GM18951 (cell line): Measurements from ENCODE around the gene PGAP6.

Experiments
- POLR2A ChIP-seq: IDR thresholded peaks from 4 replicates; pipeline ENCODE4 v1.6.1; 2011; ENCODE audit warnings: mild to moderate bottlenecking; ENCODE audit not compliant: insufficient read length, insufficient read depth; ENCODE audit errors: extremely low read depth
- in situ Hi-C: fragments of 300-500 bp; cut with MboI; formaldehyde crosslinking; loops from one replicate; pipeline ENCODE4 v1.12.0; 2022; ENCODE audit warnings: low sequenced_read_pairs, mixed read lengths, inconsistent platforms; ENCODE audit not compliant: unreplicated experiment

The PGAP6 gene

DNA sequence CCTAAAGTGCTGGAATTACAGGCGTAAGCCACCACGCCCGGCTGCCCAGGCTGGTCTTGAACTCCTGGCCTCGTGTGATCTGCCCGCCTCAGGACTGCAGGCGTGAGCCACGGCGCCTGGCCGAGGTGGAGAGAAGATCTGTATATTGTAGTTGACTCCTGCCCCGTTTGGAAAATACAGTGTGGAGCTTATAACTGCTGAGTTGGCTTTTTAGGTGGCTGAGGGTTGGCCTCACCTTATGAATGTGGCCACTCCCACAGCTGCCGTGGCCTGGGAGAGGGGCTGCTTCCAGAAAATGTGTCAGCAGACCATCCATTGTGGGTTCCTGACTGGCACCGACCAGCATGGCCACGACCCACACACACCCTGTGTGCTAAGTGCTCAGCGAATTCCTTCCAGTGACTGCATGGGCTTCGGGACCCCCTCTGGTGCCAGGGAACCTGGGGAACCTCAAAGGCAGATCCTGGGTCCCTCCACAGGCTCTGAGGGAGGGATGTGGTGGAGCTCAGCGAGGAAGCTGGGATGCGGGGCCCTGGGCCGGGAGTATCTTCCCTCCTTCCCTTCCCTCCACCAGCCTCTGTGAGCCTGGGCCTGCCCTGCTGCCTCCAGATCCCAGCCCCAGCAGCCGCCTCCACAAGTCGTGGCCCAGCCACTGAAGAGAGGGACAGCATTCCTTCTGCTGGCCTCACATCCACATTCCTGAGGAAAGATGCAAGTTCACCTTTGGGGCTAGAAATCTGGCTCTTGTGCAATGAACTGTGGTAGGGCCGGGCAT lies 32.8 kb upstream of the PGAP6 start:
- TF ChIP-seq POLR2A, result no peak
- in situ Hi-C loops, result no loop called here

DNA sequence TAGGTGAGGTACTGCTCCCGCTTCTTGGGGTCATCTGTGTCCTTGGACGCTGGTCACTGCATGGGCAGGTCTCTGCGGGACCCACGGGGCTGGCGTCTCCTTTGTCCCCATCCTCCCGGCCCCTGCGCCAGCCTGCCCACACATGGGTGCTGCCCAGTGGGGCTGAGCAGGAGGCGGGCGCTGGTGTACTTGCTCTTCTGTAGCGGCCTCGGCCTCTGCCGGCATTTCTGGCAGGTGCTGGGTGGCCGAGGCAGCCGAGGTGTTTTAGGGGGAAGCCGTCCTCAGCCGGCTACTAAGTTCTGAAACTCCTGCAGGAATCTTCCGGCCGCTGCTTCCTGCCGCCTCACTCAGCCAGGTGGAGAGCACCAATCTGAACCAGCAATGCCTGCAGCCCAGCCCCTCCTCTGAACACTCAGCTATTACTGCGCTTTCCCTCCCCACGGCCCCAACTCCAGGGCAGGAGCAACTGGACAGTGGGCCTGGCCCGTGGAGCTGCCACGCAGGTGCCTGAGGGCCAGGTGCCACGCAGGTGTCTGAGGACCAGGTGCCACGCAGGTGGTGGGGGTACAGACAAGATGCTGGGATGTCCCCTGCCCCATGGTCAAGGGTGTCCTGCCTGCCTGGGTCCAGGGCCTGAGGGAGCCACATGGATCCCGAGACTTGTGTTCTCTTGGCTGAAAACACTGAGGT lies 29.9 kb upstream of the PGAP6 start:
- no peak for TF ChIP-seq POLR2A
- in situ Hi-C loops, result no loop called here

DNA sequence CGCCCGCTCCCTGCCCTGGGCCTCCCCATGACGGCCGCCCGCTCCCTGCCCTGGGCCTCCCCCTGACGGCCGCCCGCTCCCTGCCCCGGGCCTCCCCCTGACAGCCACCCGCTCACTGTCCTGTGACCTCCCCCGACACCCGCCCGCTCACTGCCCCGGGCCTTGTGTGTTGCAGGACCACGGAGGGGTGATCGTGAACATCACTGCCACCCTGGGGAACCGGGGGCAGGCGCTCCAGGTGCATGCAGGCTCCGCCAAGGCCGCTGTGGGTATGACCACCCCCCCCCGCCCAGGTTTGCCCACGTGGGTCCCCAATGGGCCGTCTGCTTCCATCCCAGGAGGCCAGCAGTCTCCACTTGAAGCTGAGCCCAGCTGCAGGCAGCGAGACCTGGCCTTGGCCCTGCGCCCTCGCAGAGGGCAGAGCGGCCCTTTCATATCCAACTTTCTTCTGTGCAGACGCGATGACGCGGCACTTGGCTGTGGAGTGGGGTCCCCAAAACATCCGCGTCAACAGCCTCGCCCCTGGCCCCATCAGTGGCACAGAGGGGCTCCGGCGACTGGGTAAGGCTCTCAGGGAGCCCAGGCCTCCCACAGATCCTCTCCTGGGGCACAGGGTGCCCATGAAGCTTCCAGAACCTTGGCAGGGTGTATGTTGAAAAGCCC lies 28.9 kb upstream of the PGAP6 start:
- in situ Hi-C loops, result no loop called here
- TF ChIP-seq POLR2A, result no peak

DNA sequence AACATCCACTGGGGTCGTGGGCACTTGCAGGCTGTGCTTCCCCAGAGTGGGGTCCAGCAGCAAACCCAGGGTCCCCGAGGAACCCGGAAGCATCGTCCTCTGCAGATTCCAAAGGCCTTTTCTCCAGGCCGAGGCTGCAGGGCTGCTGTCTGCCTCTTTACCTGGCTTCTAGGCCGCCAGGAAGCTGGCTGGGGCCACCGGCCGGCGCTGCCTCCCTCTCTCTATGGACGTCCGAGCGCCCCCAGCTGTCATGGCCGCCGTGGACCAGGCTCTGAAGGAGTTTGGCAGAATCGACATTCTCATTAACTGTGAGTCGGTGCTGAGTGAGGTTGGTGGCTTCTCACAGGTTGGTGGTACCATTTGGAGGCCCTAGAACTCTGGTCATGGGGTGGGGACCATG lies 25.5 kb upstream of the PGAP6 start:
- no peak for TF ChIP-seq POLR2A
- in situ Hi-C loops, result no loop called here

DNA sequence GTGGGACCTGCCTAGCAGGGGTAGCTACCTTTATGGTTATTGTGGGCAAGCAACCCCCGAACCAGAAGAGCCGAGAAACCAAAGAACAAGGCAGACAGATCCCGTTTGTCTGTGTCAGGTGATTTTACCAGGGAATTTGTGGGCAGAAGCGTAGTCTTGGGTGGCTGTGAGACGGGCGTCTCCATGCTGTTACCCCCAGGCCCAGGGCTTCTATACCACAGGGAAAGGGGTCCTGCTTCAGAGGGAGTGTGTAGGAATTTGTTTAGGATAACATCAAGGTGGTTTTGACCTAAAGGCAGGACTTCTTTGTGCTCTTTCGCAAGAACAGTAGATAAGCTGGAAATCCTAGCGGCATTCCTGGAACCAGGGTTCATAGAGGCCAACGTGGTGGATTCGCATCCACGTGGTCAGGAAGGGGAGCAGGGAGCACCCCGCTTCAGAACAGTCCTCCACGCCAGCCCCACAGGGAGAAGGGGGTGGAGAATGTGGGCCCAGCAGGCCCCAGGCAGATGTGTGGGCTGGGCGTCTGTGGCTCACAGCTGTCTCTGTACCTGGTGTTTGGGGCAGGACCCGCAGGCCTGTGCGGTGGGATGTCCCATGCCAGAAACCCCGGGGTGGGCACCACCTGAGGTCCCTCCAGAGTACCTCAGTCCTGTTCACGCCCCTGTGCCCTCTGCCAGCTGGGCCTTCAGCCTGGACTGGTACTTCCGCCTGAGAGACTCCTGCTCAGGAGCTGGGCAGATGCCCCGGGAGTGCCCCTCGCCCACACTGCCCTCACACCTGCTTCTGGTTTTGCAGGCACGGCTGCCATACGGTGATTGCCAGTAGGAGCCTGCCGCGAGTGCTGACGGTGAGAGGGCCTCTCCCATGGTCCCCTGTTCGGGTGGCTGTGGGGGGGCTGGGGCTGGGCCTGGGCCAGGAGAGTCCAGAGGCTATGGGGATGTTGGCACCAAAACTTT lies 24.0 kb upstream of the PGAP6 start:
- in situ Hi-C loops, result no loop called here
- TF ChIP-seq POLR2A, result no peak

DNA sequence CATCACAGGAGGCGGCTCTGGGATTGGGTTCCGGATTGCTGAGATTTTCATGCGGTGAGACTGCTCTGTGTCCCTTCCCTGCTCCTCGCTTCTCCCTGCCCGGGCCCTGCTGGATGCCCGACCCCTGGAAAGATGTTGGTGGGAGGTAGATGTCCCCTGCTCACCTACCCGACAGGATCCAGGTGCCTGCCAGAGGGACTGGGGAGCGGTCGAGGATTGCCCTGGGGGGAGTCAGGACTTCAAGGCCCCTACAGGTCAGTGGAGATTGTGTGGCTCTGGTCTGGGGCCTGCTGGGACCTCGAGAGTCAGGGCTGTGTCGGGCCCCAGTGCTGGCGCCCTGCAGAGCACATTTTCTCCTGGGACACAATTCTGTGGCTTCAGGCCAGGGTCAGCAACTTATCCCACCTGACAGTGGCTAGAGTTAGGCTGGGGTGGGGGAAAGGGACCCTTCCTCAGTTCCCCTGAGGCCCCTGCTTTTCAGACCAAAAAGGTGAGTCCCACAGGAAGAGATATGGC lies 23.3 kb upstream of the PGAP6 start:
- TF ChIP-seq POLR2A, result no peak

DNA sequence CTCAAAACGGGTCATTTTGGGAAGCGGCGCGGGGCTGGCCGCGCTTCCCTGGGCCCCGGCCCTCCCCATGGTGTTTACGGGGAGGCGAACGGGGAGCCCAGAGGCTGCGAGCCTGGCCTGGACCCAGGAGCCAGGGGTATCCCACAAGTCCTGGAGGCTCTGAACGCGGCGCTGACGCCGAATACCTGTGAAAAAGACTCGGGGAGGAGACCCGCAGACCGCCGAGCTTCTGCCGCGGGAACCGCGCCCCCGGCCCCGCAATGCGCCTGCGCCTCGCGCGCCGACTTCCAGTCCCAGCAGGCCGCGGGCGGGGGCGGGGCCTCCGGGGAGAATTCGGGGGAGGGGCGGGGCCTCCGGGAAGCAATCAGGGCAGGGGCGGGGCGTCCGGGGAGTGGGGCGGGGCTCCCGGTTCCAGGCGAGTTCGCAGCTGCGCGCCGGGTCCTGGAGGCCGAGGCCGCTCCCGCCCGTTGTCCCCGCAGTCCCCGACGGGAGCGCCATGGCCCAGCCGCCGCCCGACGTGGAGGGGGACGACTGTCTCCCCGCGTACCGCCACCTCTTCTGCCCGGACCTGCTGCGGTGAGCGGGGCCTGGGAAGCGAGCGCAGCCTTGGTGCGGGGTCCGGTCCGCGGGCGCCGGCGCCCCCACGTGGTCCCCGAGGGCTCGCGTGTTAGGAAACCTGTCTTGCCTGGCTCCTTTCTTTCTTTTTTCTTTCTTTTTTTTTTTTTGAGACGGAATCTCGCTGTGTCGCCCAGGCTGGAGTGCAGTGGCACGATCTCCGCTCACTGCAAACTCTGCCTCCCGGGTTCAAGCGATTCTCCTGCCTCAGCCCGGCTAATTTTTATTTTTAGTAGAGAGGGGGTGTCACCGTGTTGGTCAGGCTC lies 19.9 kb upstream of the PGAP6 start, which contains the start of gene DECR2:
Gene DECR2, plus strand, starts transcription at position 418 of the 881 bp plus-strand sequence. Its CDS starts 79 bp downstream, at position 497.
- in situ Hi-C loops, result no loop called here
- peak; percentile 86 for TF ChIP-seq POLR2A

More for the DNA sequence above, 23.3 kb upstream of the PGAP6 start:
- in situ Hi-C loops, result no loop called here

DNA sequence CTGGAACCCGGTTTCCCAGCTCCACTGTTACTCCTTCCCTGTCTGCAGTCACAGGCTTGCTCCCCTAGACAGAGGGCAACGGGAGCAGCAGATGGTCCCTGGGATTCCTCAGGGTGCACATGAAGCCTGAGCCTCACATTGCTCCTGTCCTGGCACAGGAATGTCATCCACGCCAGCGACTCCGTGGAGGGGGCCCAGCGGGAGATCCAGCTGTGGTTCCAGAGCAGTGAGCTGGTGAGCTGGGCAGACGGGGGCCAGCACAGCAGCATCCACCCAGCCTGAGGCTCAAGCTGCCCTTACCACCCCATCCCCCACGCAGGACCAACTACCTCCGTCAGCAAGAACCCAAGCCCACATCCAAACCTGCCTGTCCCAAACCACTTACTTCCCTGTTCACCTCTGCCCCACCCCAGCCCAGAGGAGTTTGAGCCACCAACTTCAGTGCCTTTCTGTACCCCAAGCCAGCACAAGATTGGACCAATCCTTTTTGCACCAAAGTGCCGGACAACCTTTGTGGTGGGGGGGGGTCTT lies 18.3 kb upstream of the PGAP6 start:
- no peak for TF ChIP-seq POLR2A
- in situ Hi-C loops, result no loop called here

DNA sequence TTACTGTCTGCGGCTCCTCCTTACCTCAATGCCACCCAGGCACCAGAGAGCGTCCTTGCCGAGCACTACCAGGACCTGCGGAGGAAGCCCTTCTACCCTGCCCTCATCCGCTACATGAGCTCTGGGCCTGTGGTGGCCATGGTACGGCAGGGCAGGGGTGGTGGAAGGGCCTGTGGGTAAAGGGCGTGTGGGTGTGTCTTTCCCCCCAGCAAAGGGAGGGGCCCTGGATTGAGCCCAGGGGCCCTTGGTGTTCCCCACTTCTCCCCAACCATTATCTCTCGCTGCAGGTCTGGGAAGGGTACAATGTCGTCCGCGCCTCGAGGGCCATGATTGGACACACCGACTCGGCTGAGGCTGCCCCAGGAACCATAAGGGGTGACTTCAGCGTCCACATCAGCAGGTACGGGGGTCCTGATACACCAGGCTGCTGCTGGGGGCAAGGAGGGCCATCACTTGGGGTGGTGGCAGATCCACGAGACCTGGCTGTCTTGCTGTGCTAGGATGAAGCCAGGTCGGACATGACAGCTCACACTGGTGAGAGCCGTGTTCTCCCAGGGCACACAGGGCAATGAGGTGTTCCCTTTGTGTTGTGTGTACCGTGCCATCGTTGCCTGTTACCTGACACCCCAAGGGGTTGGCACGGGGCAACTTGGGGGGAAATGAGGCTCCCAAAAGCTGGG lies 17.7 kb upstream of the PGAP6 start:
- no peak for TF ChIP-seq POLR2A
- in situ Hi-C loops, result no loop called here

DNA sequence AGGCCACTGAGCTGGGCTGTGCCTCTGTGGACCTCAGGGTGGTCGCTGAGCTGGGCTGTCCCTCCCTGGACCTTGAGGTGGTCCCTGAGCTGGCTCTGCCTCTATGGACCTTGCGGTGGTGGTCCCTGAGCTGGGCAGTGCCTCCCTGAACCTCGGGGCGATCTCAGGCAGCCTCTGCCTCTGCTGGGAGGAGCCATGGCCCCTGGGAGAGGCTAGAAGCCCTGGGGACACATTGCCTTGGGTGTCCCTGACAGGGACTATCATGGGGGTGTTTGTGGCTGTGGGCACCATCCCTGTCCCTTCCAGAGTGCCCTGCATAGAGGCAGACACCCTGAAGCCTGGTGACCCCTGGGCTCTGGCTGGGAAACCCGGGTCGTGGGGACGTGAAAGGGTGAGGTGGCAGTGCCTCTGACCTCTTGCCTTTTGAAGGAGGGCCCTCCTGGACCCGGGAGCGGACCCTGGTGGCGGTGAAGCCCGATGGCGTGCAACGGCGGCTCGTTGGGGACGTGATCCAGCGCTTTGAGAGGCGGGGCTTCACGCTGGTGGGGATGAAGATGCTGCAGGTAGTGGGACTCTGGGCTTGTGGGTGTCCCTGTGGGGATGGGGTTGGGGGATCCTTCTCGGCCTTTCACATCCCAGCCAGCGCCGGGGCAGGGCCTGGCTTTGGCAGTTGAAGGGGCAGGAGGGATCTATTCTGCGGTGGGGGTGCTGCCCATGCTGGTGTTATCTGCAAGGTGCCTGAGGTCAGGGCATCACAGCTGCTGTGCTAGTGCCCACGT lies 17.0 kb upstream of the PGAP6 start:
- in situ Hi-C loops, result no loop called here
- TF ChIP-seq POLR2A, result no peak
